Measurements from ENCODE around the gene ARHGEF38.
"Not testable (repeated sequence)": the region's sequence is repeated elsewhere in the genome, so short reads cannot be mapped to it uniquely, and the experiment has no call there.

ARHGEF38 gene

GRCh38 chr4:105657117-105657765, 104.8 kb downstream of the ARHGEF38 start:
- DNase-seq: no peak

GRCh38 chr4:105659190-105659589, 106.8 kb downstream of the ARHGEF38 start:
- no peak for DNase-seq

- DNase-seq: no peak
These were observed 108.6 kb downstream of the ARHGEF38 start for GRCh38 chr4:105661028-105661427.

- no peak for DNase-seq
These were observed 110.7 kb downstream of the ARHGEF38 start for GRCh38 chr4:105662935-105663675.

- no peak for DNase-seq
These were observed 114.3 kb downstream of the ARHGEF38 start for GRCh38 chr4:105666693-105667092.

GRCh38 chr4:105670684-105671083, 118.3 kb downstream of the ARHGEF38 start:
- no peak for DNase-seq

- no peak for DNase-seq
These were observed 118.9 kb downstream of the ARHGEF38 start for GRCh38 chr4:105671301-105671700.

GRCh38 chr4:105674011-105674410, 121.6 kb downstream of the ARHGEF38 start:
- DNase-seq: no peak

- DNase-seq: no peak
These were observed 125.3 kb downstream of the ARHGEF38 start for GRCh38 chr4:105677709-105678108.

- DNase-seq: no peak
These were observed 126.8 kb downstream of the ARHGEF38 start for GRCh38 chr4:105679186-105679585.

- no peak for DNase-seq
These were observed 130.6 kb downstream of the ARHGEF38 start for GRCh38 chr4:105683038-105683437.

- DNase-seq: no peak
These were observed 134.2 kb downstream of the ARHGEF38 start for GRCh38 chr4:105686571-105686970.

- DNase-seq: not testable (repeated sequence)
These were observed 142.4 kb downstream of the ARHGEF38 start for GRCh38 chr4:105694812-105695211.

GRCh38 chr4:105695832-105696231, 143.4 kb downstream of the ARHGEF38 start:
- not testable (repeated sequence) for DNase-seq

- DNase-seq: no peak
These were observed 146.2 kb downstream of the ARHGEF38 start for GRCh38 chr4:105698607-105699006.

- DNase-seq: no peak
These were observed 155.4 kb downstream of the ARHGEF38 start for GRCh38 chr4:105707782-105708180.

- peak; percentile 34 for DNase-seq
These were observed 156.0 kb downstream of the ARHGEF38 start, which contains the start of the genes GSTCD and INTS12 for GRCh38 chr4:105708181-105709080. Gene GSTCD, plus strand, starts transcription at chr4:105708784. Its CDS starts 8,830 bp downstream, at chr4:105717614. Gene INTS12, minus strand, starts transcription at chr4:105708689. Its CDS starts 8,684 bp downstream, at chr4:105700005.

- no peak for DNase-seq
These were observed 156.6 kb downstream of the ARHGEF38 start for GRCh38 chr4:105709081-105709450.

- DNase-seq: no peak
These were observed 157.7 kb downstream of the ARHGEF38 start for GRCh38 chr4:105710012-105710600.

GRCh38 chr4:105710678-105711077, 158.3 kb downstream of the ARHGEF38 start:
- no peak for DNase-seq

- DNase-seq: no peak
These were observed 160.3 kb downstream of the ARHGEF38 start for GRCh38 chr4:105712766-105713165.

- no peak for DNase-seq
These were observed 161.7 kb downstream of the ARHGEF38 start for GRCh38 chr4:105714071-105714521.

GRCh38 chr4:105714932-105715331, 162.5 kb downstream of the ARHGEF38 start:
- no peak for DNase-seq
